Pericardium fibroblast (primary cell): ENCODE results near the gene PGAM4. TPM values are rescaled to one million over a fixed set of nuclear protein-coding genes. Genes with fewer than 3 reads are reported as not detected.

Experiments
- total RNA-seq: library from RNA; depleted of rRNA; stranded (reverse); fragments of >200 nt; gene quantifications from 2 replicates; pipeline ENCODE4 v1.2.3, GENCODE V29; 2015

PGAM4 gene
- not detected in 2 replicates for total RNA-seq

GRCh38 chrX:77969538-77969937 is at the start of gene PGAM4:
TSS of gene PGAM4 (minus strand) at chrX:77969638. CDS start at chrX:77969638, 0 bp downstream.

Other genes starting within 250 kb of the PGAM4 start
- gene ATRX, start 183.4 kb downstream of the PGAM4 start, total RNA-seq = 51.6 and 68.4 TPM in 2 replicates
- gene MAGT1, start 74.2 kb downstream of the PGAM4 start, total RNA-seq = 35.5 and 43.3 TPM in 2 replicates
- gene COX7B, start 70.2 kb downstream of the PGAM4 start, total RNA-seq = 217 and 273 TPM in 2 replicates
- 5.3 and 6.2 TPM in 2 replicates for gene ATP7A, start 58.9 kb downstream of the PGAM4 start, total RNA-seq
- 178 and 423 TPM in 2 replicates for gene PGK1, start 134.6 kb upstream of the PGAM4 start, total RNA-seq
- 9.5 and 18.1 TPM in 2 replicates for gene TAF9B, start 170.0 kb upstream of the PGAM4 start, total RNA-seq